Gastroesophageal sphincter (tissue), 4 donors: Measurements from ENCODE around the gene MTCL1. TPM values are rescaled to one million over a fixed set of nuclear protein-coding genes. Genes with fewer than 3 reads are reported as not detected.

Experiments used
- ATAC-seq: fragments of 150-250 bp; one replicate; pipeline ENCODE4 v1.9.1; 2016; ENCODE audit warnings: mild to moderate bottlenecking, moderate library complexity
- H3K27ac ChIP-seq, 4 donors: fragments of 200-600 bp; sonication (generic) in 3 of 4; 1 replicate in 3 of 4; 2 replicates in 1 of 4; pipeline ENCODE4 v1.5.1; 2016 to 2019
- H3K27me3 ChIP-seq: fragments of 200-600 bp; sonication (generic); one replicate; pipeline ENCODE4 v1.5.1; 2019
- H3K36me3 ChIP-seq, 2 donors: fragments of 200-600 bp; sonication (generic); one replicate each; pipeline ENCODE4 v1.5.1; 2019; ENCODE audit warnings: control low read depth in 1 of 2
- H3K4me1 ChIP-seq, 3 donors: fragments of 200-600 bp; sonication (generic); 1 replicate in 2 of 3; 2 replicates in 1 of 3; pipeline ENCODE4 v1.5.1; 2016 to 2019; ENCODE audit warnings: control low read depth in 2 of 3
- H3K4me3 ChIP-seq, 2 donors: fragments of 200-600 bp; sonication (generic); one replicate each; pipeline ENCODE4 v1.5.1; 2019; ENCODE audit warnings: mild to moderate bottlenecking in 1 of 2, moderate library complexity in 1 of 2
- H3K9me3 ChIP-seq, 3 donors: fragments of 200-600 bp; sonication (generic); one replicate each; pipeline ENCODE4 v1.5.1; 2017 to 2019; ENCODE audit warnings: control low read depth in 2 of 3
- EP300 ChIP-seq: sonication (generic); formaldehyde crosslinking; IDR thresholded peaks from one replicate; pipeline ENCODE4 v1.6.1; 2017; ENCODE audit warnings: antibody characterized with exemption, mild to moderate bottlenecking
- POLR2A ChIP-seq, 2 donors: fragments of 450-650 bp; IDR thresholded peaks; one replicate each; pipeline ENCODE4 v1.6.1; 2017; ENCODE audit warnings: antibody characterized with exemption in 2 of 2, mild to moderate bottlenecking in 2 of 2, moderate library complexity in 1 of 2
- POLR2AphosphoS5 ChIP-seq: sonication (generic); formaldehyde crosslinking; IDR thresholded peaks from one replicate; pipeline ENCODE4 v1.6.1; 2017; ENCODE audit warnings: antibody characterized with exemption
- whole genome bisulfite sequencing, 2 donors: methylation state at CpG; one replicate each; pipeline ENCODE4 v1.1.5; 2018; ENCODE audit warnings: low coverage in 1 of 2; 5-methylcytosine and 5-hydroxymethylcytosine counted together
- total RNA-seq, 4 donors: library from RNA; depleted of rRNA; stranded (reverse); fragments of >200 nt; gene quantifications; one replicate each; pipeline ENCODE4 v1.1.0, GENCODE V29; 2016
- TF ChIP-seq, protein P1 (sequence below), 4 experiments: fragments of 200-600 bp in 2 of 4; fragments of 450-650 bp in 2 of 4; sonication (generic) in 1 of 4; IDR thresholded peaks; one replicate each; pipeline ENCODE4 v1.5.1; 2017 to 2019; ENCODE audit warnings: antibody characterized with exemption in 4 of 4, mild to moderate bottlenecking in 2 of 4, moderate library complexity in 2 of 4

Gene MTCL1
- total RNA-seq, 4 donors from 2014 or later, result 35.0 to 68.0 (median 51.4) TPM

DNA sequence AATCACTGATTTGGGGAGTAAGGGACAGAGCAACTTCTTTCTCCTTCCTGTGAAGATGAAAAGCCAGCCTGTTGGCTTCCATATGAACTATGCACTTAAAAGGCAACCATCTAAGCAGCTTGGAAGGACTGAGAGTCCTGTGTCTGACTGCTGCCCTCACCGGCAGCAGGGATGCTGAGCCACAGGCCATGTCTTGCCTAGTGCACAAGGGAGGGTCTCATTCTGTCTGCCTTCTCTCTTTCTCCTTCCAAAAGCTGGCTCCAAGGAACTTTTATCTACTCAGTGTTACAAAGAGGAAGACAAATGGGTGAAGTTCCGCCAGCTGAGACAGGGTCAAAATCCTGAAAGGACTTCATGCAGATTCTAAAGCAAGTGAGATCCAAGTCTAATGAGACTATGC lies 146.3 kb downstream of the MTCL1 start:
- whole genome bisulfite sequencing, 2 donors, result 54 to 65% methylated on average over 2 of the region's 2 CpGs
- peaks cover 0 to 16% (median 0%) of the 10 kb centered on the region in 3 donors for H3K4me1 ChIP-seq
- TF ChIP-seq, protein P1, sequence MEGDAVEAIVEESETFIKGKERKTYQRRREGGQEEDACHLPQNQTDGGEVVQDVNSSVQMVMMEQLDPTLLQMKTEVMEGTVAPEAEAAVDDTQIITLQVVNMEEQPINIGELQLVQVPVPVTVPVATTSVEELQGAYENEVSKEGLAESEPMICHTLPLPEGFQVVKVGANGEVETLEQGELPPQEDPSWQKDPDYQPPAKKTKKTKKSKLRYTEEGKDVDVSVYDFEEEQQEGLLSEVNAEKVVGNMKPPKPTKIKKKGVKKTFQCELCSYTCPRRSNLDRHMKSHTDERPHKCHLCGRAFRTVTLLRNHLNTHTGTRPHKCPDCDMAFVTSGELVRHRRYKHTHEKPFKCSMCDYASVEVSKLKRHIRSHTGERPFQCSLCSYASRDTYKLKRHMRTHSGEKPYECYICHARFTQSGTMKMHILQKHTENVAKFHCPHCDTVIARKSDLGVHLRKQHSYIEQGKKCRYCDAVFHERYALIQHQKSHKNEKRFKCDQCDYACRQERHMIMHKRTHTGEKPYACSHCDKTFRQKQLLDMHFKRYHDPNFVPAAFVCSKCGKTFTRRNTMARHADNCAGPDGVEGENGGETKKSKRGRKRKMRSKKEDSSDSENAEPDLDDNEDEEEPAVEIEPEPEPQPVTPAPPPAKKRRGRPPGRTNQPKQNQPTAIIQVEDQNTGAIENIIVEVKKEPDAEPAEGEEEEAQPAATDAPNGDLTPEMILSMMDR (IDR thresholded peaks at IDR 0.05), result no peak
- TF ChIP-seq POLR2AphosphoS5, result no peak
- TF ChIP-seq EP300, result no peak
- TF ChIP-seq POLR2A (IDR thresholded peaks at IDR 0.05), result no peak
- no peak for ATAC-seq
- no peaks in the 10 kb centered on the region for H3K36me3 ChIP-seq
- H3K9me3 ChIP-seq, result peaks cover 0 to 6% (median 0%) of the 10 kb centered on the region in 3 donors
- no peaks in the 10 kb centered on the region for H3K27me3 ChIP-seq
- no peak overlapping the region for H3K27ac ChIP-seq
- no peak overlapping the region for H3K4me3 ChIP-seq

DNA sequence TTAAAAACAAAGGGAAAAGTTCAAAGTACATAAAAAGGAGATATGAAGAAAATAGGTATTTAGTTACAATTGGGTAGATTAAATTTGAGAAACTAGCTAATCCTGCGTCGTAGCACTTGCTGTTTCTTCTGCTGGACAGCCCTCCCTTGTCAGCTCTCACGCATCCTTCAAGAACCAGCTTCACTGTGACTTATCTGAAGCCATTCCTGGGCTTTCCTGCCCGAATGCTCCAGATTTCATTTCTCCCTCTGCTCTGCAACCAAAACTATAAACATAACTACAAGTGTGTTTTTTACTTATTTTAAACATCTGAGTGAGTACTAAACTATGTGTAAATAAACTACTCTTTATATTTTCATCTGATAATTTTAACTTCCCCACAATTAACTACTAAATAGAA lies 149.2 kb downstream of the MTCL1 start:
- 41 to 50% methylated on average over 3 to 4 of the region's 4 CpGs for WGBS, 2 donors
- TF ChIP-seq POLR2A (IDR thresholded peaks at IDR 0.05), result no peak
- no peak for TF ChIP-seq POLR2AphosphoS5
- no peak overlapping the region for H3K27ac ChIP-seq
- no peaks in the 10 kb centered on the region for H3K4me1 ChIP-seq
- ATAC-seq, result no peak
- H3K4me3 ChIP-seq, result no peak overlapping the region
- H3K36me3 ChIP-seq, result no peaks in the 10 kb centered on the region
- H3K9me3 ChIP-seq, result peaks cover 0 to 6% (median 0%) of the 10 kb centered on the region in 3 donors
- no peaks in the 10 kb centered on the region for H3K27me3 ChIP-seq

DNA sequence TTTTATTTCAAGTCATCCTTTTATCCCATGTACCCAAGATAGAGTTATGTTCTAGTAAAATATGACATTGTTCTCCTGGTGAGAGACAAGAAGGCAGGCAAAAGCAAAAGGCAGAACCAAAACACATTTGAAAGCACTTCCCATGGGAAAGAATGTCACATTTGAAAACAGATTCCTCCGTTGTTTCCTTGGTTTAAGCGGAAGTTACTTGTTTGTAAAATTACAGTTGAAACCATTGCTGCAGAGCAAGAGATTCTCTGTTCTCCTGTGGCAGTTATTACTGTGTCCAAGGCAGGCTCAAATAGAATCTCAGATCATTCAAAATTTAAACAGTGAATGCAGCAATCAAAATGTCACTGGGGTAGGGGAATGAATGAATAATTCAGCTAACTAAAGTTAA lies 149.6 kb downstream of the MTCL1 start:
- H3K27me3 ChIP-seq, result no peaks in the 10 kb centered on the region
- no peaks in the 10 kb centered on the region for H3K36me3 ChIP-seq
- ATAC-seq, result no peak
- H3K4me3 ChIP-seq, result no peak overlapping the region
- 50 to 59% methylated on average over 2 of the region's 2 CpGs for WGBS, 2 donors
- TF ChIP-seq POLR2A (IDR thresholded peaks at IDR 0.05) (no peak), POLR2AphosphoS5 (no peak), EP300 (no peak)
- TF ChIP-seq, protein P1 (IDR thresholded peaks at IDR 0.05), result no peak
- peaks cover 0 to 6% (median 0%) of the 10 kb centered on the region in 3 donors for H3K9me3 ChIP-seq
- H3K4me1 ChIP-seq, result no peaks in the 10 kb centered on the region
- H3K27ac ChIP-seq, result no peak overlapping the region

DNA sequence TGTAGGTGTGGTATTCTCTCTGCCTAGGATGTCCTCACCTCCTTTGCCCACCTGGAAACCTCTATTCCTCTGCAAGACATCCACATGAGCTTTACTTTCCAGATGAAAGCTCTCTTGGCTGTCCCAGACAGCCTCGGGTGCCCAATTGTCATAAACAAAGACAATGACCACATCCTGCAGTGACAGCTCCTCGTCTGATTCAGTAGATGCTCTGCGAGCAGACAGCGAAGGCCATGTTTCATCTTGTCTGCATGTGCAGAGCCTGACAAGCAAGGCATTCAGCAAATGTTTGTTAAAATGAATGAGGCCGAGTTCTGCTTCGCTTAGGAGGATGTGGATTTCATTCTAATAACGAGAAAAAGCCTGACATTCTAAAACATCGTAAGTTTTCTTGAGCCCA lies 150.9 kb downstream of the MTCL1 start:
- no peak for ATAC-seq
- Histone ChIP-seq H3K4me3 (no peak overlapping the region), H3K9me3 (no peaks in the 10 kb centered on the region), H3K36me3 (no peaks in the 10 kb centered on the region), H3K4me1 (no peaks in the 10 kb centered on the region), H3K27me3 (no peaks in the 10 kb centered on the region), H3K27ac (no peak overlapping the region)
- 50 to 86% methylated on average over 2 to 7 of the region's 8 CpGs for whole genome bisulfite sequencing, 2 donors
- TF ChIP-seq, protein P1 (IDR thresholded peaks at IDR 0.05), result no peak
- TF ChIP-seq POLR2A (IDR thresholded peaks at IDR 0.05), result no peak
- TF ChIP-seq POLR2AphosphoS5, result no peak
- TF ChIP-seq EP300, result no peak

DNA sequence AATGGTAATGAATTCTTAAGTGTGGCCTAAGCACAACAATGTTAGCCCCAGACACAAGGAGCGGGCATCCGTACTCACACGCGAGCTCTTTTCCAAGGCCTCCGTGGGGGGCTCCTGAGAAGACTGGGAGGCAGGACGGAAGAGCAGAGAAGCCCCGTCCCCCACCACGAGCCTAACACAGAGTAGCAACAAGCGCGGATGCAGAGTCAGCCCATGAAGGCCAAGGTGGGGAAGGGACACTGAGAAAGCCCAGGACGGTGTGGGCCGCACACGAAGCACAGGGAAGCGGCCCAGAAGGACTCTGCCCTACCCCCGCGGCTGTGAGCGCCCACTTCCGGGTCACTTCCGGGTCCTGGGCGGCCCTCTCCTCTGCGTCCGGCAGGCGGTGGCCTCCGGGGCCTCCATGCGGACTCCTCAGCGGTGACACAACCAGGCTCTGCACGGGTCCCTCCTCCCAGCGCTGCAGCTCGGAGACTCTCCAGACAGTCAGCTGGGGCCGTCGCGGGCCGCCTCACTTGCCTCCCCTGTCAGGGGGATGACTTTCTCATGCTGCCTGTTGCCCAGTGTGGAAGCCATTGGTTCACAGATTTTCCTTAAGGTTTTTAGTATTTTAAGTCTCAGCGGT lies 151.5 kb downstream of the MTCL1 start:
- no peak for ATAC-seq
- no peak overlapping the region for H3K4me3 ChIP-seq
- no peaks in the 10 kb centered on the region for H3K4me1 ChIP-seq
- no peaks in the 10 kb centered on the region for H3K36me3 ChIP-seq
- 80 to 95% methylated on average over 1 to 7 of the region's 34 CpGs for WGBS, 2 donors
- TF ChIP-seq POLR2A (IDR thresholded peaks at IDR 0.05), result no peak
- TF ChIP-seq, protein P1 (IDR thresholded peaks at IDR 0.05), result no peak
- no peak for TF ChIP-seq EP300
- TF ChIP-seq POLR2AphosphoS5, result no peak
- no peak overlapping the region for H3K27ac ChIP-seq
- no peaks in the 10 kb centered on the region for H3K9me3 ChIP-seq
- H3K27me3 ChIP-seq, result no peaks in the 10 kb centered on the region
